ENCODE measurements around the gene SORL1-AS1.

The SORL1-AS1 gene

GRCh38 chr11:121467965-121468364 lies 15.2 kb upstream of the SORL1-AS1 start (continued):
- TF ChIP-seq CUX1 (IDR thresholded peaks at IDR 0.05; ENCODE audit: insufficient replicate concordance, low read depth, low read length), result no peak
- TF ChIP-seq GATAD2B (conservative IDR thresholded peaks at IDR 0.05; ENCODE audit: low read depth), result peak; percentile 47; the same call in 1 of the 2 replicates
- no peak; the same call in 1 of the 2 replicates for TF ChIP-seq CHD2 (IDR thresholded peaks at IDR 0.05; ENCODE audit: borderline replicate concordance, low read depth, low read length)
- TF ChIP-seq E2F4 (IDR thresholded peaks at IDR 0.05; ENCODE audit: low read depth, low read length), result no peak
- TF ChIP-seq PML (IDR thresholded peaks at IDR 0.05; ENCODE audit: low read length), result no peak; the same call in 1 of the 2 replicates
- TF ChIP-seq SMC3 (IDR thresholded peaks at IDR 0.05; ENCODE audit: borderline replicate concordance, low read length), result peak; percentile 12; the same call in 1 of the 2 replicates
- 0 out of 2 replicates have a peak, but pooled peaks have one; percentile 20 for TF ChIP-seq ZNF217 (IDR thresholded peaks at IDR 0.05)
- TF ChIP-seq KLF5 (IDR thresholded peaks at IDR 0.05; ENCODE audit: partially characterized antibody), result no peak
- TF ChIP-seq IKZF2 (IDR thresholded peaks at IDR 0.05), result peak; percentile 96 to 97
- TF ChIP-seq MYC (IDR thresholded peaks at IDR 0.05; ENCODE audit: insufficient read depth, insufficient read length, insufficient replicate concordance, low read length, severe bottlenecking), result no peak
- TF ChIP-seq HSF1 (IDR thresholded peaks at IDR 0.05; ENCODE audit: low read depth, low read length), result no peak
- no peak for TF ChIP-seq RCOR1 (conservative IDR thresholded peaks at IDR 0.05; ENCODE audit: low read depth, low read length)
- TF ChIP-seq, protein P1, sequence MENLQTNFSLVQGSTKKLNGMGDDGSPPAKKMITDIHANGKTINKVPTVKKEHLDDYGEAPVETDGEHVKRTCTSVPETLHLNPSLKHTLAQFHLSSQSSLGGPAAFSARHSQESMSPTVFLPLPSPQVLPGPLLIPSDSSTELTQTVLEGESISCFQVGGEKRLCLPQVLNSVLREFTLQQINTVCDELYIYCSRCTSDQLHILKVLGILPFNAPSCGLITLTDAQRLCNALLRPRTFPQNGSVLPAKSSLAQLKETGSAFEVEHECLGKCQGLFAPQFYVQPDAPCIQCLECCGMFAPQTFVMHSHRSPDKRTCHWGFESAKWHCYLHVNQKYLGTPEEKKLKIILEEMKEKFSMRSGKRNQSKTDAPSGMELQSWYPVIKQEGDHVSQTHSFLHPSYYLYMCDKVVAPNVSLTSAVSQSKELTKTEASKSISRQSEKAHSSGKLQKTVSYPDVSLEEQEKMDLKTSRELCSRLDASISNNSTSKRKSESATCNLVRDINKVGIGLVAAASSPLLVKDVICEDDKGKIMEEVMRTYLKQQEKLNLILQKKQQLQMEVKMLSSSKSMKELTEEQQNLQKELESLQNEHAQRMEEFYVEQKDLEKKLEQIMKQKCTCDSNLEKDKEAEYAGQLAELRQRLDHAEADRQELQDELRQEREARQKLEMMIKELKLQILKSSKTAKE (IDR thresholded peaks at IDR 0.05; ENCODE audit: low read depth, poor library complexity, severe bottlenecking), result peak; percentile 95
- peak; percentile 82; the same call in 1 of the 2 replicates for TF ChIP-seq NBN (IDR thresholded peaks at IDR 0.05)
- no peak for TF ChIP-seq GABPA (IDR thresholded peaks at IDR 0.05; ENCODE audit: low read depth)
- peak in 1 of 2 experiments; percentile 96; a peak in 2 of 3 replicates for TF ChIP-seq EGR1 (IDR thresholded peaks at IDR 0.05; ENCODE audit: borderline replicate concordance in 1 of 2, low read depth in 2 of 2, low read length in 2 of 2)
